GM19043 (cell line): Measurements from ENCODE around the gene USP3.
"Not testable (repeated sequence)": the region's sequence is repeated elsewhere in the genome, so short reads cannot be mapped to it uniquely, and the experiment has no call there.

Experiments used
- ATAC-seq: cut with Tn5 transposase; IDR thresholded peaks from one replicate; pipeline ENCODE4 v1.9.1; 2021; ENCODE audit warnings: low read depth; ENCODE audit not compliant: unreplicated experiment

The USP3 gene

GRCh38 chr15:63532307-63532744, 27.9 kb downstream of the USP3 start:
- ATAC-seq: no peak

DNA sequence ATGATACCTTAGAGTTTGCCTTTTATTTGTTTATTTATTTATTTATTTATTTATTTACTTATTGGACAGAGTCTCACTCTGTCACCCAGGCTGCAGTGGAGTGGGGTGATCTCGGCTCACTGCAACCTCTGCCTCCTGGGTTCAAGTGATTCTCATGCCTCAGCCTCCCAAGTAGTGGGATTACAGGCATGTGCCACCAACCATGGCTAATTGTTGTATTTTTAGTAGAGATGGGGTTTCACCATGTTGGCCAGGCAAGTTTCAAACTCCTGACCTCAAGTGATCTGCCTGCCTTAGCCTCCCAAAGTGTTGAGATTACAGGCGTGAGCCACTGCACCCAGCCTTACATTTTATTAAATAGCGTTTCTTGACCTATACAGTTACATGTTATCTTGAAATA, 30.5 kb downstream of the USP3 start:
- ATAC-seq: not testable (repeated sequence)

- no peak for ATAC-seq
Observed at GRCh38 chr15:63535689-63536088, 31.3 kb downstream of the USP3 start.

GRCh38 chr15:63538876-63539275, 34.5 kb downstream of the USP3 start:
- ATAC-seq: no peak

DNA sequence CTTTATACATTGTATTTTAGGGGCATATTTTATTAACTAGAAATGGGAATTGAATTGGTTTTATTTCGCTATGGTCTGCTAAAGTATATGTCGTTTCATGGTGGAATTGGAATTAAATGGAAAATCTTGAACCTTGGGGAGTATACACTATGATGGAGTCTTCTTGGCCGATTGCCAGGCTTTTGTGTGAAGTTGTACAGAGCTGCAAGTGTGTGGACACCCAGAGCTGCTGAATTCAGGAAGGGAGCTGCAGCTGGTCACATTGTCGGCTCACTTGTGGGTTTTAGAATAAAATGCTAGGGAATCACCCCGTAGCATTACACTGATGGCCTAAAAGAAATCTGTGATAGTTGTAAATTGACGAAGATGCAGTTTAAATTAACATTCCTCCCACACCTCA, 35.1 kb downstream of the USP3 start:
- no peak for ATAC-seq

DNA sequence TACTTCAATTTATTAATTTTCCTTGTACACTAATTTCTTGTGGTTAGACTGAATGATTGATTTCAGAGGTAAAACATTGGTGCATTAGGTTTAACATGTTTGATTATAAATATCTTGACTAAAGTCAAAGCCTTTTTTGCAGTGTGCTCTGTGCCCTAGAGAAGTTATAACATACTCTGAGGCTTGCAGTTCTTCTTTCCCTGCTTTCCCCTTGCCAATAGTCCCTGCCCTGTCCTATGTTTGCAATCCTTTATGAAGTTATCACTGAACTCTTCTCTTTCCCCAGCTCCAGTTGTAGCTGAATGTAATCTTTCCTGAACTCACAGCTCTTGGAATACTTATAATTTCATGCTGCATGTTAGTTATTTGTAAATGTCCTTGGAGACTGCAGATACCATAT, 35.6 kb downstream of the USP3 start:
- ATAC-seq: no peak

DNA sequence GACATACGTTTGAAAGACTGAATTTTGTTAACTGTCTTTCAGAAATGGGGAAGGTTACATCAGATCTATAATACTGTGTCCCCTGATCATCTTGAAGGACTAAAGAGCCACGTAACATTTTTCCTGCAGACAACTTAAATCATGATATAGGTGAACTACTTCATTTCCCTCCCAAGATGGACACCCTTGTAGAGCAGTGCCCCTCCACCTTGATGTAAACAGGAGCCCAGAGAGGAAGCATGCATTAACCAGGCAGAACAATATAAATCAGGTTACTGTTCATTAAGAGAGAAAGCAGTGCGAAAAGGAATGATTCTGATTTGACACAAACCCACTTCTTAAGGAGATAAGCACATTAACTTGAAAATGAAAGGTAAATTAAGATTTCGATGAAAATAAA, 36.1 kb downstream of the USP3 start:
- no peak for ATAC-seq

DNA sequence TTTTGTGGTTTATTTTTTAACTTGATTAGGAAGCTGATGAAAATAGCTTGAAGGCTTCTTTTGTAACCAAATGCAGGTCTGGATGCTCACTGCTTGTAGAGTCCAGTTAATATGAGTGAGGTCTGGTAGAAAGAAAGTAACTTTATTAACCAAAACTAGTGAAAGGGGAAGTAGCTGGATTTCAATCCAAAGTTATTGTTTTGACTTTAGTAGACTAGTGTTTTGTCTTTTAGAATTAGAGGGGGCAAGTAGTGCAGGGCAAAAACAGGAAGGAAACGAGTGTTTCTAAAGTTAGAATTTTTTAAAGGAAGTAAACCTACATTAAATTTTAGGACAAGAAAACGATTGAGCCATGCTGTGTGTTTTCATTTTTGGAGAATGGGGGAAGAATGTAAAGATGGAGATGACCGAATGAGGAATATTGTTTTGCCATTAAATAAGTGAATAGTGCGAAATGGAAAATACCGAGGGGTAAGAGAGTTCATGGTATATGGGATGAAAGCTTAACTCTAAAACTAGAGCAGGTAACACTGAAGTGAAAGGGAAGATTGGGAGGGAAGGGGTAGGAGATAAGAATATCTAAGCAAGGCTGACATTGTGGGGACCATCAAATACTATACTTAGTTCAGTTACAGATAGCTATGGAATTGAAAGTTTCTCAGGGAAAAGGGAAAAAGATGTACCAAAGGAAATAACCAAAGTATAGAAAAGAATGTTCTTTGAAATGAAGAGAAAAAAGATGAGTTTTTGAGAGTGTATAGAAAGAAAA, 40.0 kb downstream of the USP3 start:
- ATAC-seq: no peak

DNA sequence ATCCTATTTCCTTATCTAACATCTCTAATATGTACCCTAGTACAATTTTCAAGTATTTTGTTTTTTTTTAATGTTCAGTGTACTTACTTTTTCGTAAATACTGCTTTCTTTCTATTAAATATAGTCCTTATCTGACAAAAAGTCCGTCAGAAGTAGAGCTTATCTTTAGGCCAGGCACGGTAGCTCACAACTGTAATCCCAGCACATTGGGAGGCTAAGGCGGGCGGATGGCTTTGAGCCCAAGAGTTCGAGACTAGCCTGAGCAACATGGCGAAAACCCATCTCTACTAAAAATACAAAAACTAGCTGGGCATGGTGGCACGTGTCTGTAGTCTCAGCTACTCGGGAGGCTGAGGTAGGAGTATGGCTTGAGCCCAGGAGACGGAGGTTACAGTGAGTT, 41.1 kb downstream of the USP3 start:
- no peak for ATAC-seq

GRCh38 chr15:63551400-63551799, 47.0 kb downstream of the USP3 start:
- no peak for ATAC-seq

DNA sequence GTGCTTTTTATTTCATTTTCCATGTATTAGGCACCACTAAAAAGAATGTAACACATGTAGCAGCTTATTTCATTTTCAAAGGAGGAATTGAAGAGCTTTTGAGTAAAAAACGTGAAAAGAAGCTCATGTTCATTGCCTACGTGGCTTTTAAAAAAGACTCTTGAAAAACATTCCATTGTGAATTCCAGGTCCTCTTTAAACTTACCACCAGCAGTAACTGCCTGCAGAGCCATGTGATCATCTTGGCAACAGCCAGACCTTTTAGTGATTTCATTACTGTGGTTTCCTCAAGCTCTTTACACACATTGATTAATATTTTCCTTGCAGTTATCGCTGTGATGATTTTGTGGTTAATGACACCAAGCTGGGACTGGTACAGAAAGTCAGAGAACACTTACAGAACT, 49.0 kb downstream of the USP3 start:
- no peak for ATAC-seq

- no peak for ATAC-seq
Observed at GRCh38 chr15:63554337-63554927, 50.0 kb downstream of the USP3 start.

DNA sequence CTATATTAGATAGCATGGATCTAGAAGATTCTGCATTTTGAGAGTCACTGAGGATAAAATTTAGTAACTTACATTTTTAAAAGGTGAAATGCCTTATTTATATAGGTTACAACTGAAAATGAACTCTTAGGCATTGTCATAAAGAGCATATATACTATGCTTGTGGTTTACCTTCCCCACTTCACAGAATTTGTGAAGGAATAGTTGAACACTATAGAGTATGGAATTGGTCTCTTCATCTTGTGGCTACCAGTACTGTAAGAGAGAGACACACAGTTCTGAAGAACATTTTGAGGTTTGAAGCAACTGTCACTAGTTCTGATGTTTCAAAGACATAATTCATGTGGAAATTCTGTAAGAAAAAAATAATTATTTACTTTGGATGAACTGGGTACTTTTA, 51.1 kb downstream of the USP3 start:
- ATAC-seq: no peak

- ATAC-seq: no peak
Observed at GRCh38 chr15:63556246-63556645, 51.9 kb downstream of the USP3 start.

DNA sequence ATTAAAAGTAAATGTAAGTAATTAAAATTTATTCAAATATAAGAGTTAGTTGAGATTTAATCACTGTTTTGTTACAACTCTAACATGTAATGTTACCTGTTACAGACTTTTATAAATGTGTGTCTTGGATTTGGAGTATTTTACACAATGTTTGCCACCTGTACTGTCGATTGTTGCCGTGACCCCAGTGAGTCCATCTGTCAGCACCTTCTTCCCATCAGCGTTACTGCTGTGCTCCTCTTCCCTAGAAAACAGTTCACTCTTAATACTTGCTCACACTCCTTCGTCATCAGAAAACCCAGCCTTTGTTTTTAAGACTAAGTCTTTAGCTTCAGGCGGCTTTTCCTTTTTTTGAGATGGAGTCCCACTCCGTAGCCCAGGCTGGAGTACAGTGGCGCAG, 52.3 kb downstream of the USP3 start:
- no peak for ATAC-seq

- no peak for ATAC-seq
Observed at GRCh38 chr15:63559753-63560152, 55.4 kb downstream of the USP3 start.

GRCh38 chr15:63560741-63561448, 56.5 kb downstream of the USP3 start:
- ATAC-seq: no peak

- no peak for ATAC-seq
Observed at GRCh38 chr15:63564093-63564492, 59.7 kb downstream of the USP3 start.

DNA sequence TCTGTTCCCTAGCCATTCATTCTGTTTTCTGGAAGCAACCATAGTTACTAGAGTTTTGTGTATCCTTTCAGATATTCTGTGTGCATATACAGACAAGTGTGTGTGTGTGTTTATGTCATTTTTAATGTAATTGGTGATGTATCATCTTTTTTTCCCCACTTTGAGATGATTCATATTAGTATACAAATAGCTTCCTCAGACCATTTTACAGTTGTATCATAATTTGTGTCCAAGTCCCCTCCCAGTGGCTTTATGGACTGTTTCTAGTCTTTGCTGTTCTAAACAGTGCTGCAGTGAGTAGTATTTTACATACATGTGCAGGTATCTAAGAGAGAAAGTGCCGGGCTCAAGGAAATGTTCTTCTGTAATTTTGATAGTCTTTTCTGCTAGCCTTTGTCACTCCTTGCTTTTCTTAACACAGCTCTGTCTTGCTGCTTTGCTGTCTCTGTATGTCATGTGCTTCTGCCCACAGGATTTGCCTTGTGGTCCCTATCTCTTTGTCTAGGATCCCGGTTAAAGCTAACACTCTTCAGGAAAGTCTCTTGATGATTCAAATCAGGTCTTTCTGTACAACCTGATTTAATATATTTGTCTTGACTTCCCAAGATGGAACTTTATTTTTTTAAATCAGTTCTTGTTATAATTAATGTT, 61.3 kb downstream of the USP3 start:
- no peak for ATAC-seq

DNA sequence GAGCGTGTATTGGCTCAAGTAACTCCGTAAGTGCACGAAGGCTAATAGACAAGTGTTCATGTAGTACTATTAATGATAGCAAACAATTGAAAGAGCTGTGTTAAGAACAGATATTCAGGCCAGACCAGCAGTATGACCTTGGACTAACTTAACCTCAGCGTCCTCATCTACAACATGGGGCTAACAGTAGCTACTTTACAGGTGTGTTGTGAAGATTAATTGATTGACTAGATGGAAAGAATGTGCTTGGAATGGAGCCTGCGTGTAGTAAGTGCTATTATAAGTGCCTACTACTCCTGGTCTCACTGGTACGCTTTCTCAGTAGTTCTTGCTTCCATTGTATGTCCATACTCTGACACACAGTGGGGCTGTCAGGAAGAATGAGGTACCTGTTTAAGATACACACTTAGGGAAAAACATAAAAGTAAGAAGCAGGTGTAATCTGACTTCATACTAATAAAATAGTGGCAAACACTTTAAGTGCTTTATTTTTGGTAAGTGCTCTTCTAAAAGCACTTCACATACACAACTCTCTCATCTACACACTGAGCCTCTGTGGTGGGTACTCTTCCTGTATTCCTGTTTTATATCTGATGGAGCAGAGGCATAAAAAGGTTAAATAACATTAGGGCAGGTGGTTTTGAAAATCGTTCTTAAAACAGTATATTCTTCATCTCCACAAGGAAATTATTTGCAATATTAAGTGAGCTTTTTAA, 68.5 kb downstream of the USP3 start:
- no peak for ATAC-seq

GRCh38 chr15:63573533-63573932, 69.1 kb downstream of the USP3 start:
- ATAC-seq: no peak
